Subcutaneous abdominal adipose tissue (tissue), 5 donors: ENCODE data around the gene ELMO1.

Source experiments
- H3K27ac ChIP-seq: one replicate; pipeline ENCODE4 v1.7.0; 2013; ENCODE audit warnings: low read depth, mild to moderate bottlenecking, inconsistent platforms, low read length, moderate library complexity
- H3K27me3 ChIP-seq, 5 donors: one replicate each; pipeline ENCODE4 v1.7.0; 2013; ENCODE audit warnings: low read length in 5 of 5, inconsistent platforms in 1 of 5; ENCODE audit not compliant: control insufficient read depth in 5 of 5, insufficient read depth in 4 of 5
- H3K36me3 ChIP-seq, 5 donors: one replicate each; pipeline ENCODE4 v1.7.0; 2013; ENCODE audit warnings: low read length in 5 of 5; ENCODE audit not compliant: control insufficient read depth in 5 of 5, insufficient read depth in 5 of 5
- H3K4me1 ChIP-seq, 5 donors: one replicate each; pipeline ENCODE4 v1.7.0; 2013; ENCODE audit warnings: low read length in 5 of 5, mild to moderate bottlenecking in 3 of 5, moderate library complexity in 1 of 5; ENCODE audit not compliant: control insufficient read depth in 5 of 5, insufficient read depth in 5 of 5
- H3K4me3 ChIP-seq, 5 donors: one replicate each; pipeline ENCODE4 v1.7.0; 2013; ENCODE audit warnings: low read length in 5 of 5, low read depth in 1 of 5
- H3K9ac ChIP-seq, 5 donors: one replicate each; pipeline ENCODE4 v1.7.0; 2013; ENCODE audit warnings: low read length in 5 of 5, mild to moderate bottlenecking in 4 of 5, moderate library complexity in 3 of 5
- H3K9me3 ChIP-seq, 5 donors: one replicate each; pipeline ENCODE4 v1.7.0; 2013; ENCODE audit warnings: low read length in 5 of 5; ENCODE audit not compliant: control insufficient read depth in 5 of 5
- donor health status: healthy.
- donor health status: healthy.
- donor health status: healthy.
- donor health status: healthy.
- donor health status: healthy.

ELMO1 gene

GRCh38 chr7:37416378-37417106 is 32.1 kb downstream of the ELMO1 start:
- no peaks in the 10 kb centered on the region for H3K27me3 ChIP-seq
- H3K4me1 ChIP-seq, result peaks cover 0 to 14% (median 8%) of the 10 kb centered on the region in 5 donors
- no peak overlapping the region for H3K27ac ChIP-seq
- H3K4me3 ChIP-seq, result no peak overlapping the region
- peaks cover 0 to 5% (median 3%) of the 10 kb centered on the region in 5 donors for H3K9me3 ChIP-seq
- H3K36me3 ChIP-seq, result peaks cover 0 to 4% (median 0%) of the 10 kb centered on the region in 5 donors
- no peak overlapping the region for H3K9ac ChIP-seq

GRCh38 chr7:37415629-37416028 is 33.0 kb downstream of the ELMO1 start:
- H3K27ac ChIP-seq, result no peak overlapping the region

GRCh38 chr7:37414352-37414983 is 34.2 kb downstream of the ELMO1 start:
- no peak overlapping the region for H3K9ac ChIP-seq
- H3K4me1 ChIP-seq, result peaks cover 0 to 18% (median 9%) of the 10 kb centered on the region in 5 donors
- H3K9me3 ChIP-seq, result peaks cover 0 to 5% (median 3%) of the 10 kb centered on the region in 5 donors
- H3K27ac ChIP-seq, result no peak overlapping the region
- no peaks in the 10 kb centered on the region for H3K27me3 ChIP-seq
- peaks cover 0 to 4% (median 0%) of the 10 kb centered on the region in 5 donors for H3K36me3 ChIP-seq
- H3K4me3 ChIP-seq, result no peak overlapping the region

More at GRCh38 chr7:37415629-37416028, 33.0 kb downstream of the ELMO1 start:
- H3K9ac ChIP-seq, result no peak overlapping the region
- H3K4me3 ChIP-seq, result no peak overlapping the region
- peaks cover 0 to 5% (median 3%) of the 10 kb centered on the region in 5 donors for H3K9me3 ChIP-seq
- peaks cover 0 to 4% (median 0%) of the 10 kb centered on the region in 5 donors for H3K36me3 ChIP-seq
- H3K27me3 ChIP-seq, result no peaks in the 10 kb centered on the region
- peaks cover 0 to 14% (median 3%) of the 10 kb centered on the region in 5 donors for H3K4me1 ChIP-seq

GRCh38 chr7:37411444-37412034 is 37.1 kb downstream of the ELMO1 start:
- Histone ChIP-seq H3K27ac (peak overlapping the region; percentile 48), H3K27me3 (no peaks in the 10 kb centered on the region), H3K9ac (no peak overlapping the region), H3K4me1 (peaks cover 0 to 32% (median 11%) of the 10 kb centered on the region in 5 donors), H3K36me3 (no peaks in the 10 kb centered on the region), H3K4me3 (no peak overlapping the region), H3K9me3 (peaks cover 0 to 5% (median 3%) of the 10 kb centered on the region in 5 donors)

GRCh38 chr7:37410305-37411229 is 38.1 kb downstream of the ELMO1 start:
- Histone ChIP-seq H3K27ac (peak overlapping the region; percentile 48), H3K36me3 (no peaks in the 10 kb centered on the region), H3K9me3 (peaks cover 0 to 5% (median 3%) of the 10 kb centered on the region in 5 donors), H3K9ac (no peak overlapping the region), H3K4me1 (peaks cover 0 to 36% (median 17%) of the 10 kb centered on the region in 5 donors), H3K27me3 (no peaks in the 10 kb centered on the region), H3K4me3 (no peak overlapping the region)

GRCh38 chr7:37409461-37409860 is 39.2 kb downstream of the ELMO1 start:
- Histone ChIP-seq H3K27ac (no peak overlapping the region), H3K27me3 (no peaks in the 10 kb centered on the region), H3K4me3 (no peak overlapping the region), H3K36me3 (no peaks in the 10 kb centered on the region), H3K9me3 (peaks cover 0 to 5% (median 3%) of the 10 kb centered on the region in 5 donors), H3K4me1 (peaks cover 0 to 45% (median 23%) of the 10 kb centered on the region in 5 donors), H3K9ac (no peak overlapping the region)

GRCh38 chr7:37408291-37409228 is 40.1 kb downstream of the ELMO1 start:
- Histone ChIP-seq H3K27ac (no peak overlapping the region), H3K27me3 (peaks cover 0 to 2% (median 0%) of the 10 kb centered on the region in 5 donors), H3K36me3 (no peaks in the 10 kb centered on the region), H3K4me1 (peaks cover 0 to 45% (median 23%) of the 10 kb centered on the region in 5 donors), H3K9me3 (peaks cover 0 to 5% (median 3%) of the 10 kb centered on the region in 5 donors), H3K9ac (no peak overlapping the region), H3K4me3 (peak overlapping the region in 2 of 5 donors; percentile 3 to 20)

GRCh38 chr7:37405603-37406122 is 43.0 kb downstream of the ELMO1 start:
- no peak overlapping the region for H3K4me3 ChIP-seq
- H3K36me3 ChIP-seq, result no peaks in the 10 kb centered on the region
- peaks cover 0 to 35% (median 21%) of the 10 kb centered on the region in 5 donors for H3K4me1 ChIP-seq
- H3K9ac ChIP-seq, result no peak overlapping the region
- no peak overlapping the region for H3K27ac ChIP-seq
- peaks cover 0 to 2% (median 0%) of the 10 kb centered on the region in 5 donors for H3K27me3 ChIP-seq
- peaks cover 0 to 3% (median 0%) of the 10 kb centered on the region in 5 donors for H3K9me3 ChIP-seq
